Gastroesophageal sphincter (tissue), 4 donors: Measurements from ENCODE around the gene KRTAP5-6. TPM values are rescaled to one million over a fixed set of nuclear protein-coding genes. Genes with fewer than 3 reads are reported as not detected.

Source experiments
- ATAC-seq: fragments of 150-250 bp; one replicate; pipeline ENCODE4 v1.9.1; 2016; ENCODE audit warnings: mild to moderate bottlenecking, moderate library complexity
- H3K27ac ChIP-seq, 4 donors: fragments of 200-600 bp; sonication (generic) in 3 of 4; 1 replicate in 3 of 4; 2 replicates in 1 of 4; pipeline ENCODE4 v1.5.1; 2016 to 2019
- H3K27me3 ChIP-seq: fragments of 200-600 bp; sonication (generic); one replicate; pipeline ENCODE4 v1.5.1; 2019
- H3K36me3 ChIP-seq, 2 donors: fragments of 200-600 bp; sonication (generic); one replicate each; pipeline ENCODE4 v1.5.1; 2019; ENCODE audit warnings: control low read depth in 1 of 2
- H3K4me1 ChIP-seq, 3 donors: fragments of 200-600 bp; sonication (generic); 1 replicate in 2 of 3; 2 replicates in 1 of 3; pipeline ENCODE4 v1.5.1; 2016 to 2019; ENCODE audit warnings: control low read depth in 2 of 3
- H3K4me3 ChIP-seq, 2 donors: fragments of 200-600 bp; sonication (generic); one replicate each; pipeline ENCODE4 v1.5.1; 2019; ENCODE audit warnings: mild to moderate bottlenecking in 1 of 2, moderate library complexity in 1 of 2
- H3K9me3 ChIP-seq, 3 donors: fragments of 200-600 bp; sonication (generic); one replicate each; pipeline ENCODE4 v1.5.1; 2017 to 2019; ENCODE audit warnings: control low read depth in 2 of 3
- CTCF ChIP-seq, 4 experiments: fragments of 200-600 bp in 2 of 4; fragments of 450-650 bp in 2 of 4; sonication (generic) in 1 of 4; IDR thresholded peaks; one replicate each; pipeline ENCODE4 v1.5.1; 2017 to 2019; ENCODE audit warnings: antibody characterized with exemption in 4 of 4, mild to moderate bottlenecking in 2 of 4, moderate library complexity in 2 of 4
- EP300 ChIP-seq: sonication (generic); formaldehyde crosslinking; IDR thresholded peaks from one replicate; pipeline ENCODE4 v1.6.1; 2017; ENCODE audit warnings: antibody characterized with exemption, mild to moderate bottlenecking
- POLR2A ChIP-seq, 2 donors: fragments of 450-650 bp; IDR thresholded peaks; one replicate each; pipeline ENCODE4 v1.6.1; 2017; ENCODE audit warnings: antibody characterized with exemption in 2 of 2, mild to moderate bottlenecking in 2 of 2, moderate library complexity in 1 of 2
- POLR2AphosphoS5 ChIP-seq: sonication (generic); formaldehyde crosslinking; IDR thresholded peaks from one replicate; pipeline ENCODE4 v1.6.1; 2017; ENCODE audit warnings: antibody characterized with exemption
- WGBS, 2 donors: methylation state at CpG; one replicate each; pipeline ENCODE4 v1.1.5; 2018; ENCODE audit warnings: low coverage in 1 of 2; 5-methylcytosine and 5-hydroxymethylcytosine counted together
- total RNA-seq, 4 donors: library from RNA; depleted of rRNA; stranded (reverse); fragments of >200 nt; gene quantifications; one replicate each; pipeline ENCODE4 v1.1.0, GENCODE V29; 2016

KRTAP5-6 gene
- total RNA-seq, 4 donors from 2014 or later = not detected

GRCh38 chr11:1650918-1651262, 46.1 kb upstream of the KRTAP5-6 start:
- Histone ChIP-seq H3K4me1 (peaks cover 0 to 6% (median 0%) of the 10 kb centered on the region in 3 donors), H3K27me3 (peaks cover 24% of the 10 kb centered on the region), H3K9me3 (no peaks in the 10 kb centered on the region), H3K27ac (no peak overlapping the region), H3K4me3 (no peak overlapping the region), H3K36me3 (no peaks in the 10 kb centered on the region)
- no peak for ATAC-seq
- TF ChIP-seq POLR2AphosphoS5 = no peak
- TF ChIP-seq EP300 = no peak
- TF ChIP-seq POLR2A (IDR thresholded peaks at IDR 0.05) = no peak
- no peak for TF ChIP-seq CTCF (IDR thresholded peaks at IDR 0.05)
- 60% methylated on average over 2 of the region's 5 CpGs; no CpG with 5 or more reads in 1 of the 2 donors for WGBS, 2 donors

- no peak overlapping the region for H3K4me3 ChIP-seq
- peaks cover 0 to 6% (median 0%) of the 10 kb centered on the region in 3 donors for H3K4me1 ChIP-seq
- no peak overlapping the region for H3K27ac ChIP-seq
- no peaks in the 10 kb centered on the region for H3K9me3 ChIP-seq
- ATAC-seq = no peak
- no peak for TF ChIP-seq POLR2AphosphoS5
- TF ChIP-seq POLR2A (IDR thresholded peaks at IDR 0.05) = no peak
- TF ChIP-seq EP300 = no peak
- TF ChIP-seq CTCF (IDR thresholded peaks at IDR 0.05) = no peak
- H3K27me3 ChIP-seq = peaks cover 30% of the 10 kb centered on the region
- 67 to 77% methylated on average over 1 to 4 of the region's 7 CpGs for WGBS, 2 donors
- no peaks in the 10 kb centered on the region for H3K36me3 ChIP-seq
These were observed 45.5 kb upstream of the KRTAP5-6 start for GRCh38 chr11:1651411-1651980.

GRCh38 chr11:1652026-1652425, 45.0 kb upstream of the KRTAP5-6 start:
- Histone ChIP-seq H3K4me1 (peaks cover 0 to 6% (median 0%) of the 10 kb centered on the region in 3 donors), H3K9me3 (no peaks in the 10 kb centered on the region), H3K27me3 (peaks cover 30% of the 10 kb centered on the region), H3K27ac (no peak overlapping the region), H3K36me3 (no peaks in the 10 kb centered on the region), H3K4me3 (no peak overlapping the region)
- TF ChIP-seq EP300 (no peak), CTCF (IDR thresholded peaks at IDR 0.05) (no peak), POLR2AphosphoS5 (no peak), POLR2A (IDR thresholded peaks at IDR 0.05) (no peak)
- 61% methylated on average over 3 of the region's 19 CpGs; no CpG with 5 or more reads in 1 of the 2 donors for WGBS, 2 donors
- ATAC-seq = no peak

- no peak for ATAC-seq
- no peak for TF ChIP-seq POLR2A (IDR thresholded peaks at IDR 0.05)
- no peak for TF ChIP-seq EP300
- TF ChIP-seq POLR2AphosphoS5 = no peak
- no peak for TF ChIP-seq CTCF (IDR thresholded peaks at IDR 0.05)
- Histone ChIP-seq H3K36me3 (no peaks in the 10 kb centered on the region), H3K9me3 (no peaks in the 10 kb centered on the region), H3K27ac (no peak overlapping the region), H3K4me1 (peaks cover 0 to 6% (median 0%) of the 10 kb centered on the region in 3 donors), H3K4me3 (no peak overlapping the region), H3K27me3 (peaks cover 30% of the 10 kb centered on the region)
- WGBS, 2 donors = 51% methylated on average over 19 of the region's 20 CpGs; no CpG with 5 or more reads in 1 of the 2 donors
These were observed 44.6 kb upstream of the KRTAP5-6 start for GRCh38 chr11:1652442-1652770.

GRCh38 chr11:1652771-1653540, 44.0 kb upstream of the KRTAP5-6 start:
- H3K27me3 ChIP-seq = peaks cover 30% of the 10 kb centered on the region
- no peak overlapping the region for H3K27ac ChIP-seq
- H3K9me3 ChIP-seq = no peaks in the 10 kb centered on the region
- TF ChIP-seq POLR2AphosphoS5 (no peak), CTCF (IDR thresholded peaks at IDR 0.05) (peak in 3 of 4 experiments; percentile 95 to 98 (median 96))
- H3K4me3 ChIP-seq = no peak overlapping the region
- H3K36me3 ChIP-seq = no peaks in the 10 kb centered on the region
- peak; percentile 89 for ATAC-seq
- peaks cover 0 to 6% (median 0%) of the 10 kb centered on the region in 3 donors for H3K4me1 ChIP-seq
- WGBS, 2 donors = 0% methylated on average over 4 of the region's 34 CpGs; no CpG with 5 or more reads in 1 of the 2 donors
